SK-N-SH treated with all-trans-retinoic acid at 6 μM for 48 hours (cell line): Measurements from ENCODE around the gene CSRNP2.
"Not testable (repeated sequence)": the region's sequence is repeated elsewhere in the genome, so short reads cannot be mapped to it uniquely, and the experiment has no call there.

Experiments
- ARNTL ChIP-seq: fragments of 450-650 bp; formaldehyde crosslinking; IDR thresholded peaks from 2 replicates; pipeline ENCODE4 v1.5.0; 2020; ENCODE audit warnings: low read depth, mild to moderate bottlenecking, moderate library complexity, borderline replicate concordance
- GLIS3 ChIP-seq: fragments of 250-450 bp; sonication (Bioruptor Pico); IDR thresholded peaks from 2 replicates; pipeline ENCODE4 v1.5.0; 2020; ENCODE audit warnings: mild to moderate bottlenecking, moderate library complexity
- ISL1 ChIP-seq: fragments of 250-450 bp; sonication (Bioruptor Pico); IDR thresholded peaks from 2 replicates; pipeline ENCODE4 v2.1.2; 2022; ENCODE audit warnings: mild to moderate bottlenecking, moderate library complexity
- OSR1 ChIP-seq: fragments of 250-450 bp; sonication (Bioruptor Pico); IDR thresholded peaks from 2 replicates; pipeline ENCODE4 v1.8.0; 2022; ENCODE audit warnings: moderate library complexity, mild to moderate bottlenecking, inconsistent platforms
- PPARA ChIP-seq: fragments of 250-450 bp; sonication (Bioruptor Pico); IDR thresholded peaks from 2 replicates; pipeline ENCODE4 v1.5.0; 2020; ENCODE audit warnings: mild to moderate bottlenecking, borderline replicate concordance
- RARB ChIP-seq: fragments of 250-450 bp; sonication (Bioruptor Pico); IDR thresholded peaks from 2 replicates; pipeline ENCODE4 v1.8.0; 2021; ENCODE audit warnings: mild to moderate bottlenecking, moderate library complexity
- ZC3H10 ChIP-seq: fragments of 250-450 bp; sonication (Bioruptor Pico); IDR thresholded peaks from 2 replicates; pipeline ENCODE4 v1.5.1; 2021; ENCODE audit warnings: mild to moderate bottlenecking, moderate library complexity
- ZFP3 ChIP-seq: fragments of 250-450 bp; sonication (Bioruptor Pico); IDR thresholded peaks from 2 replicates; pipeline ENCODE4 v1.5.0; 2020; ENCODE audit warnings: mild to moderate bottlenecking, moderate library complexity
- ZFP30 ChIP-seq: fragments of 450-650 bp; formaldehyde crosslinking; IDR thresholded peaks from 2 replicates; pipeline ENCODE4 v1.5.0; 2022; ENCODE audit warnings: mild to moderate bottlenecking, moderate library complexity
- ZNF565 ChIP-seq: fragments of 450-650 bp; formaldehyde crosslinking; conservative IDR thresholded peaks from 2 replicates; pipeline ENCODE4 v1.5.0; 2020; ENCODE audit warnings: low read depth, mild to moderate bottlenecking, moderate library complexity
- ZNF8 ChIP-seq: fragments of 450-650 bp; formaldehyde crosslinking; IDR thresholded peaks from 2 replicates; pipeline ENCODE4 v1.5.0; 2020; ENCODE audit warnings: mild to moderate bottlenecking, moderate library complexity
- TF ChIP-seq, protein P1 (sequence below): fragments of 250-450 bp; sonication (Bioruptor Pico); IDR thresholded peaks from 2 replicates; pipeline ENCODE4 v1.8.0; 2020; ENCODE audit warnings: mild to moderate bottlenecking, moderate library complexity, borderline replicate concordance
- TF ChIP-seq, protein P2 (sequence below): fragments of 250-450 bp; sonication (Bioruptor Pico); IDR thresholded peaks from 2 replicates; pipeline ENCODE4 v1.5.0; 2020; ENCODE audit warnings: mild to moderate bottlenecking, moderate library complexity

DNA sequence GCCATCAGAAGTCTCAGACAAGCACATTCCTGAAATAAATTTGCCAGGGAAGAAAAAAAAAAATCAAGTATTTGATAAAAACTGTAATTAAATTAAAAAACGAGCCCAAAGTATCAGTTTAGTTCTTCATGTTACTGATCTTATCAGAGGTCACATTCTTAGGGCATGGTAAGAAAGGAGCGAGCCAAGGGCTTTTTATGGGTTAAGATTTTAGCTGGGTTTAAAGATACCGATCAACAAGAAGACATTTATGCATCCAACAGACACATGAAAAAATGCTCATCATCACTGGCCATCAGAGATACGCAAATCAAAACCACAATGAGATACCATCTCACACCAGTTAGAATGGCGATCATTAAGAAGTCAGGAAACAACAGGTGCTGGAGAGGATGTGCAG, 5.0 kb downstream of the CSRNP2 start:
- not testable (repeated sequence) for TF ChIP-seq GLIS3 (CRISPR knock-in tag); OSR1 (CRISPR knock-in tag); ZNF565; ARNTL (CRISPR knock-in tag); RARB (CRISPR knock-in tag); ZFP3 (CRISPR knock-in tag); ZFP30 (CRISPR knock-in tag); PPARA (CRISPR knock-in tag); ZNF8 (CRISPR knock-in tag); ZC3H10 (CRISPR knock-in tag); ISL1 (CRISPR knock-in tag)
- TF ChIP-seq, protein P1, sequence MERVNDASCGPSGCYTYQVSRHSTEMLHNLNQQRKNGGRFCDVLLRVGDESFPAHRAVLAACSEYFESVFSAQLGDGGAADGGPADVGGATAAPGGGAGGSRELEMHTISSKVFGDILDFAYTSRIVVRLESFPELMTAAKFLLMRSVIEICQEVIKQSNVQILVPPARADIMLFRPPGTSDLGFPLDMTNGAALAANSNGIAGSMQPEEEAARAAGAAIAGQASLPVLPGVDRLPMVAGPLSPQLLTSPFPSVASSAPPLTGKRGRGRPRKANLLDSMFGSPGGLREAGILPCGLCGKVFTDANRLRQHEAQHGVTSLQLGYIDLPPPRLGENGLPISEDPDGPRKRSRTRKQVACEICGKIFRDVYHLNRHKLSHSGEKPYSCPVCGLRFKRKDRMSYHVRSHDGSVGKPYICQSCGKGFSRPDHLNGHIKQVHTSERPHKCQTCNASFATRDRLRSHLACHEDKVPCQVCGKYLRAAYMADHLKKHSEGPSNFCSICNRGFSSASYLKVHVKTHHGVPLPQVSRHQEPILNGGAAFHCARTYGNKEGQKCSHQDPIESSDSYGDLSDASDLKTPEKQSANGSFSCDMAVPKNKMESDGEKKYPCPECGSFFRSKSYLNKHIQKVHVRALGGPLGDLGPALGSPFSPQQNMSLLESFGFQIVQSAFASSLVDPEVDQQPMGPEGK (CRISPR knock-in tag) = not testable (repeated sequence)
- TF ChIP-seq, protein P2, sequence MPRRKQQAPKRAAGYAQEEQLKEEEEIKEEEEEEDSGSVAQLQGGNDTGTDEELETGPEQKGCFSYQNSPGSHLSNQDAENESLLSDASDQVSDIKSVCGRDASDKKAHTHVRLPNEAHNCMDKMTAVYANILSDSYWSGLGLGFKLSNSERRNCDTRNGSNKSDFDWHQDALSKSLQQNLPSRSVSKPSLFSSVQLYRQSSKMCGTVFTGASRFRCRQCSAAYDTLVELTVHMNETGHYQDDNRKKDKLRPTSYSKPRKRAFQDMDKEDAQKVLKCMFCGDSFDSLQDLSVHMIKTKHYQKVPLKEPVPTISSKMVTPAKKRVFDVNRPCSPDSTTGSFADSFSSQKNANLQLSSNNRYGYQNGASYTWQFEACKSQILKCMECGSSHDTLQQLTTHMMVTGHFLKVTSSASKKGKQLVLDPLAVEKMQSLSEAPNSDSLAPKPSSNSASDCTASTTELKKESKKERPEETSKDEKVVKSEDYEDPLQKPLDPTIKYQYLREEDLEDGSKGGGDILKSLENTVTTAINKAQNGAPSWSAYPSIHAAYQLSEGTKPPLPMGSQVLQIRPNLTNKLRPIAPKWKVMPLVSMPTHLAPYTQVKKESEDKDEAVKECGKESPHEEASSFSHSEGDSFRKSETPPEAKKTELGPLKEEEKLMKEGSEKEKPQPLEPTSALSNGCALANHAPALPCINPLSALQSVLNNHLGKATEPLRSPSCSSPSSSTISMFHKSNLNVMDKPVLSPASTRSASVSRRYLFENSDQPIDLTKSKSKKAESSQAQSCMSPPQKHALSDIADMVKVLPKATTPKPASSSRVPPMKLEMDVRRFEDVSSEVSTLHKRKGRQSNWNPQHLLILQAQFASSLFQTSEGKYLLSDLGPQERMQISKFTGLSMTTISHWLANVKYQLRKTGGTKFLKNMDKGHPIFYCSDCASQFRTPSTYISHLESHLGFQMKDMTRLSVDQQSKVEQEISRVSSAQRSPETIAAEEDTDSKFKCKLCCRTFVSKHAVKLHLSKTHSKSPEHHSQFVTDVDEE = not testable (repeated sequence)
